ENCODE results near the gene ARL13B. TPM values are rescaled to one million over a fixed set of nuclear protein-coding genes. Genes with fewer than 3 reads are reported as not detected.
A peak's percentile ranks its signal among the peaks of the same experiment; 100 is the strongest.
"Not testable (repeated sequence)": the region's sequence is repeated elsewhere in the genome, so short reads cannot be mapped to it uniquely, and the experiment has no call there.

The ARL13B gene
- total RNA-seq (10 to 100 TPM; 11.7 to 12.0 TPM), polyA plus RNA-seq (1 to 10 TPM; 6.2 to 6.3 TPM)

DNA sequence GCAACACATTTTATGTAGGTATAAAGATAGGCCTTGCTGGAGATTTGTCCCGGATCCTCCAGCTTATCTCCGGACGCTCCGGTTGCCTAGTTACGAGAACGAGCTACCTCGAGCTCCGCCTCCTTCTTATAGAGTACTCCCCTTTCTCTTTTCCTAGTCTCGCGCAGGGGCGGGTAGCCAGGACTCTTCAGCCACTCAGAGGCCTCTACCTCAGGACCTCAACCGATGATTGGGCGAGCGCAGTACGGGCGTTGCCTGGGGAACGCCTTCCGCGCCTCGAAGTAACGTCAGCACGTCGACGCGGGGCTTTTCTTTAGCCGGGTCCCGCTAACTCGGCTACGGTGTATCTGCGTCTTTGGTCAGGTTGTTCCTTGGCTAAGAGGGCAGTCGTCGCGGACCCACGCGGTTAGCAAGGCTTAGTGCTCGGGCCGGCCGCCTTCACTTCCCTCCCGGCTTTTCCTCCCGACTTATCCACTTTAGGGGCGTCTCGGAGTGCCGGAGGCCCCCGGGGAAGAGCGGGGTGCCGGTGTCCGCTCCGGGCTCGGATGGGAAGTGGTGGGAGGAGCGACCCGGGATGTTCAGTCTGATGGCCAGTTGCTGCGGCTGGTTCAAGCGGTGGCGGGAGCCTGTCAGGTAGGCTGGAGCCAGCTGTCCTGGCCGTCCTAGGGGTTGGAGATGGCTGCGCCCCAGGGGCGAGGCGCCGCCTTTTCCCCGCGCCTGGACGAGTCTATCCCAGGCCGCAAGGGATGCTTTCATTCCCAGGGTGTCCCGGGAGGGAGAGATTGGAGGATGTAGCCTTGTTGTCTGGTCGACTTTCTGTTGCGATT, at the start of gene ARL13B:
Gene ARL13B (plus strand): TSS at position 306 of the 827 bp plus-strand sequence. CDS start 269 bp downstream, at position 575.
- peak within 1 kb of the TSS; percentile 78 to 98 for H3K4me3 ChIP-seq (ENCODE audit: low read length in 2 of 2)
- no peaks in the 10 kb centered on the region for H3K27me3 Mint-ChIP-seq
- intact Hi-C loops (cut with micrococcal nuclease), result loop anchor here (1.0 kb wide), 1 partner anchor 83 kb away; the partner anchor contains the start of gene NSUN3
- H3K9me3 Mint-ChIP-seq, result no peaks in the 10 kb centered on the region
- peaks cover 11 to 26% (median 23%) of the 10 kb centered on the region in 4 donors for H3K4me1 Mint-ChIP-seq
- H3K27ac ChIP-seq (ENCODE audit: low read depth, low read length), result peak within 1 kb of the TSS; percentile 93
- H3K9me3 ChIP-seq (ENCODE audit: control insufficient read depth in 1 of 2, low read length in 2 of 2), result no peaks in the 10 kb centered on the region
- CTCF ChIA-PET (ENCODE audit: partially characterized antibody), result interaction anchor here (0.5 to 2.7 kb wide), 4 partner anchors 12 to 275 kb away, joined by 4 to 10 read pairs (median 6); no protein-coding TSS in a partner anchor
- H3K36me3 Mint-ChIP-seq, result peaks cover 0 to 3% of the 10 kb centered on the region in 2 donors
- H3K36me3 ChIP-seq (ENCODE audit: insufficient read depth, low read length), result no peaks in the 10 kb centered on the region
- peaks cover 16% of the 10 kb centered on the region for H3K4me1 ChIP-seq (ENCODE audit: insufficient read depth, low read length)
- H3K27me3 ChIP-seq (ENCODE audit: insufficient read depth, low read length), result no peaks in the 10 kb centered on the region
- POLR2A ChIA-PET (ENCODE audit: partially characterized antibody), result interaction anchor here (1.3 to 2.9 kb wide), 2 partner anchors 15 to 83 kb away, joined by 3 to 21 read pairs; partner anchors contain the start of genes DHFR2 and NSUN3
- H3K4me3 Mint-ChIP-seq, result peak within 1 kb of the TSS; percentile 80 to 94 (median 90)
- DNase-seq, result peak; percentile 91 to 97 (median 94)
- peak within 1 kb of the TSS; percentile 92 to 97 (median 94) for H3K27ac Mint-ChIP-seq

GRCh38 chr3:93931597-93932229, 48.2 kb upstream of the ARL13B start:
- ChIA-PET POLR2A (ENCODE audit: partially characterized antibody) (no interaction called here), CTCF (ENCODE audit: partially characterized antibody) (no interaction called here)
- intact Hi-C loops (cut with micrococcal nuclease), result no loop called here
- no peaks in the 10 kb centered on the region for H3K27me3 ChIP-seq (ENCODE audit: insufficient read depth, low read length)
- Mint-ChIP-seq H3K27ac (no peak overlapping the region), H3K27me3 (peaks cover 1 to 3% of the 10 kb centered on the region in 2 donors), H3K4me3 (no peak overlapping the region), H3K9me3 (no peaks in the 10 kb centered on the region), H3K36me3 (no peaks in the 10 kb centered on the region), H3K4me1 (no peaks in the 10 kb centered on the region)
- H3K4me1 ChIP-seq (ENCODE audit: insufficient read depth, low read length), result no peaks in the 10 kb centered on the region
- no peak overlapping the region for H3K27ac ChIP-seq (ENCODE audit: low read depth, low read length)
- no peaks in the 10 kb centered on the region for H3K36me3 ChIP-seq (ENCODE audit: insufficient read depth, low read length)
- no peaks in the 10 kb centered on the region for H3K9me3 ChIP-seq (ENCODE audit: control insufficient read depth in 1 of 2, low read length in 2 of 2)
- H3K4me3 ChIP-seq (ENCODE audit: low read length in 2 of 2), result no peak overlapping the region
- DNase-seq, result no peak

DNA sequence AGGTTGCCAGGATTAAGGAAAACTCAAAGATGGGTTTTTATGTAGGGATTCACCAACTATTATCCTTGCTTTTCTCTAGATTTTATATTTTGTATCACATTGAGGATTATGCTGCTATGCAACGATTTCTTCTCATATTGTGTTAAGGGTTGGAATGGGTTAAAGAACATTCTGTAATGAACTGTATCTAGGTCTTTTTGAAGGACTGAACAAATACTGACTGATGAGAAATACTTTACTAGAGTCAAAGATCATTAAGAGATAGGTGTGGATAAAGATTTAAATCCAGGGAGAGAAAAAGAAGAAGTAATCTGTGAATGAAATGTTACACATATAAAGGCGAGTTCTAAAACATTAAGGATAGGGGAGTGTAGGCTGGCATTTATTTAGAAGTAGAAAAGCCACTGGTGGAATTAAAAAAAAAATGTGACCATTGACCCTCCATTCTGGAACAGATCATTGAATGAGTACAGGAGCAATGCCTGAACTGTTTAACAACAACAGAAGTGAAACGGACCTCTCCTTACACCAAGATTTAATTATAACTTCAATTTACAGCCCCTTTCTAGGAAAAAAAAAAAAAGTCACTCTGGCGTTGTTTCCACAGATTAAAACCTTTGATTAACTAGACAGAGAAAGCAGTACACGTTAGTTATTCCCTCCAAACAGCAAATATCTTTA, 45.4 kb upstream of the ARL13B start:
- no peaks in the 10 kb centered on the region for H3K4me1 ChIP-seq (ENCODE audit: insufficient read depth, low read length)

DNA sequence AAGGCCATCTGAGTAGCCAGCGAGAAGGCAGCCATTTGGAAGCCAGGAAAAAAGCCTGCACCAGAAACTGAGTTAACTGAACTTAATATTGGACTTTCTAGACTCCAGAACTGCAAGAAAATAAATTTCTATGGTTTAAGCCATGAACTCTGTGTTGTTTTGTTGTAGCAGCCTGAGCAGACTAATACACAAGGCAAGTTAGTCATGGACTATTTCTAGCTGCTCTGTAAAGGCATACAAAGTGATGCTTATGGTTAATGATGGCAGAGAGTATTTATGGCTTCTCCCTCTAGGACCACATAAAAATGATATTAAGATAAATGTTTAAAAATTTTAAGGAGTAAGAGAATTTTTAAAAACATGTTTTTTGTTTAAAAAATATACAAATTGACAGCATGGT, 43.4 kb upstream of the ARL13B start:
- Histone ChIP-seq H3K9me3 (ENCODE audit: control insufficient read depth in 1 of 2, low read length in 2 of 2) (no peaks in the 10 kb centered on the region), H3K27ac (ENCODE audit: low read depth, low read length) (no peak overlapping the region), H3K27me3 (ENCODE audit: insufficient read depth, low read length) (no peaks in the 10 kb centered on the region), H3K36me3 (ENCODE audit: insufficient read depth, low read length) (no peaks in the 10 kb centered on the region), H3K4me1 (ENCODE audit: insufficient read depth, low read length) (no peaks in the 10 kb centered on the region), H3K4me3 (ENCODE audit: low read length in 2 of 2) (no peak overlapping the region)
- Mint-ChIP-seq H3K9me3 (no peaks in the 10 kb centered on the region), H3K27me3 (no peaks in the 10 kb centered on the region), H3K27ac (no peak overlapping the region), H3K4me1 (no peaks in the 10 kb centered on the region), H3K4me3 (no peak overlapping the region), H3K36me3 (no peaks in the 10 kb centered on the region)
- intact Hi-C loops (cut with micrococcal nuclease), result no loop called here
- ChIA-PET CTCF (ENCODE audit: partially characterized antibody) (interaction anchor here (0.7 kb wide), 1 partner anchor 28 kb away, joined by 3 read pairs; no protein-coding TSS in a partner anchor), POLR2A (ENCODE audit: partially characterized antibody) (no interaction called here)
- DNase-seq, result no peak

More for the DNA sequence above, 45.4 kb upstream of the ARL13B start:
- Mint-ChIP-seq H3K27ac (no peak overlapping the region), H3K9me3 (no peaks in the 10 kb centered on the region), H3K27me3 (peaks cover 0 to 1% of the 10 kb centered on the region in 2 donors), H3K4me1 (no peaks in the 10 kb centered on the region), H3K36me3 (no peaks in the 10 kb centered on the region), H3K4me3 (no peak overlapping the region)
- Histone ChIP-seq H3K27ac (ENCODE audit: low read depth, low read length) (no peak overlapping the region), H3K9me3 (ENCODE audit: control insufficient read depth in 1 of 2, low read length in 2 of 2) (no peaks in the 10 kb centered on the region), H3K36me3 (ENCODE audit: insufficient read depth, low read length) (no peaks in the 10 kb centered on the region), H3K4me3 (ENCODE audit: low read length in 2 of 2) (no peak overlapping the region), H3K27me3 (ENCODE audit: insufficient read depth, low read length) (no peaks in the 10 kb centered on the region)
- DNase-seq, result no peak
- intact Hi-C loops (cut with micrococcal nuclease), result no loop called here
- POLR2A ChIA-PET (ENCODE audit: partially characterized antibody), result no interaction called here
- CTCF ChIA-PET (ENCODE audit: partially characterized antibody), result no interaction called here

DNA sequence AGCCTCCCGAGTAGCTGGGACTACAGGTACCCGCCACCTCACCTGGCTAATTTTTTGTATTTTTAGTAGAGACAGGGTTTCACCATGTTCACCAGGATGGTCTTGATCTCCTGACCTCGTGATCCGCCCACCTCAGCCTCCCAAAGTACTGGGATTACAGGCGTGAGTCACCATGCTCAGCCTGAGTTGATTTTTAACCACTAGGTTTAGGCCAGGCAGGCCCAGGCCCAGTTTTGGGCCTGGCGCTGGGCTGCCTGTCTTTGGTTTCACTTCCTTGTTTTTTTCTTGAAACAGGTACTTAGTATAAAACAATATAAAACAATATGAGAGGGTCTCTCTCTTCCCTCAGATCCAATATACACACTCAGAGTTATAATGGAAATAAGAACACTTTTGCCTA, 42.5 kb upstream of the ARL13B start:
- H3K36me3 ChIP-seq (ENCODE audit: insufficient read depth, low read length); H3K27me3 ChIP-seq (ENCODE audit: insufficient read depth, low read length); H3K27me3 Mint-ChIP-seq; DNase-seq; H3K4me1 Mint-ChIP-seq; POLR2A ChIA-PET (ENCODE audit: partially characterized antibody); intact Hi-C loops (cut with micrococcal nuclease); H3K4me3 Mint-ChIP-seq; H3K27ac Mint-ChIP-seq; H3K4me1 ChIP-seq (ENCODE audit: insufficient read depth, low read length); H3K4me3 ChIP-seq (ENCODE audit: low read length in 2 of 2); H3K9me3 ChIP-seq (ENCODE audit: control insufficient read depth in 1 of 2, low read length in 2 of 2); H3K9me3 Mint-ChIP-seq; H3K36me3 Mint-ChIP-seq; CTCF ChIA-PET (ENCODE audit: partially characterized antibody); H3K27ac ChIP-seq (ENCODE audit: low read depth, low read length): not testable (repeated sequence)

GRCh38 chr3:93949958-93950357, 30.0 kb upstream of the ARL13B start:
- H3K4me1 ChIP-seq (ENCODE audit: insufficient read depth, low read length); DNase-seq; H3K4me1 Mint-ChIP-seq; H3K36me3 ChIP-seq (ENCODE audit: insufficient read depth, low read length); H3K27ac Mint-ChIP-seq; intact Hi-C loops (cut with micrococcal nuclease); H3K27ac ChIP-seq (ENCODE audit: low read depth, low read length); H3K36me3 Mint-ChIP-seq; H3K9me3 ChIP-seq (ENCODE audit: control insufficient read depth in 1 of 2, low read length in 2 of 2); H3K27me3 ChIP-seq (ENCODE audit: insufficient read depth, low read length); CTCF ChIA-PET (ENCODE audit: partially characterized antibody); H3K4me3 ChIP-seq (ENCODE audit: low read length in 2 of 2); H3K4me3 Mint-ChIP-seq; POLR2A ChIA-PET (ENCODE audit: partially characterized antibody): not testable (repeated sequence)
- H3K27me3 Mint-ChIP-seq, result peaks cover 15 to 18% of the 10 kb centered on the region in 2 donors
- peaks cover 0 to 18% (median 5%) of the 10 kb centered on the region in 8 donors for H3K9me3 Mint-ChIP-seq

DNA sequence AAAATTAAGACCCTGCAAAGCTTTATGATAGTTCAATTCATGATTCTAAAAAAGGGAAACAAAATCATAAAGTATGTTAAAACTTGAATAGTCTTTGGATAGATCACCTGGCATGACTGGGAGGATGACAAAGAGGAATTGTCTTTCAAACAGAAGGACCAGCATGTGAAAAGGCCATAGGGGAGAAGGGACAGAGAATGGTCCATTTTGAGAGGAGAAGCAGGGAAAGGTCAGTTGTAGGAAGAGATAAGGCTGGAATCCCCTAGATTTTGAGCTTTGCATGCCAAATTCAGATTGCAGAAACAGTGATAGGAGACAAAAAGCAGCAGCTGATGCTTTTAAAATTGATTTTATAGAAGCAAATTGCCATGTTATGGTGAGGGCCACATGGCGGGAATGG, 18.9 kb upstream of the ARL13B start:
- H3K36me3 ChIP-seq (ENCODE audit: insufficient read depth, low read length), result no peaks in the 10 kb centered on the region
- no peak overlapping the region for H3K27ac ChIP-seq (ENCODE audit: low read depth, low read length)
- Mint-ChIP-seq H3K27ac (no peak overlapping the region), H3K4me1 (no peaks in the 10 kb centered on the region), H3K9me3 (peaks cover 0 to 3% (median 0%) of the 10 kb centered on the region in 8 donors), H3K4me3 (no peak overlapping the region), H3K27me3 (peaks cover 5 to 13% of the 10 kb centered on the region in 2 donors), H3K36me3 (no peaks in the 10 kb centered on the region)
- DNase-seq, result no peak
- no peaks in the 10 kb centered on the region for H3K4me1 ChIP-seq (ENCODE audit: insufficient read depth, low read length)
- intact Hi-C loops (cut with micrococcal nuclease), result no loop called here
- H3K4me3 ChIP-seq (ENCODE audit: low read length in 2 of 2), result no peak overlapping the region
- ChIA-PET POLR2A (ENCODE audit: partially characterized antibody) (no interaction called here), CTCF (ENCODE audit: partially characterized antibody) (interaction anchor here (1.8 kb wide), 1 partner anchor 9 kb away, joined by 4 read pairs; no protein-coding TSS in a partner anchor)
- no peaks in the 10 kb centered on the region for H3K27me3 ChIP-seq (ENCODE audit: insufficient read depth, low read length)
- no peaks in the 10 kb centered on the region for H3K9me3 ChIP-seq (ENCODE audit: control insufficient read depth in 1 of 2, low read length in 2 of 2)
